ENCODE results near the gene MRPL36. TPM values are rescaled to one million over a fixed set of nuclear protein-coding genes. Genes with fewer than 3 reads are reported as not detected.

Gene MRPL36
- total and polyA plus RNA-seq, 2 of the 4 experiments (the other 2 are of a cell fraction): 85.9 to 103 TPM

GRCh38 chr5:1803192-1803591 is 3.6 kb upstream of the MRPL36 start:
- H2BK120ac ChIP-seq (ENCODE audit: low read depth, low read length): no peak overlapping the region
- H3K14ac ChIP-seq (replicated peaks; ENCODE audit: low read depth, low read length): no peak overlapping the region
- no peak overlapping the region for H3K4me3 ChIP-seq (ENCODE audit: insufficient read depth, low read depth, low read length)
- BruUV-seq (replicated peaks): no TSS peak
- no peak for DNase-seq
- no peak overlapping the region for H3K9ac ChIP-seq (ENCODE audit: low read depth, low read length)
- WGBS, 2 experiments (ENCODE audit: extremely low coverage in 2 of 2, insufficient read length in 1 of 2): no CpG with 5 or more reads among the region's 1 CpG
- ChIA-PET CTCF (no interaction called here), POLR2A (ENCODE audit: unreplicated experiment) (interaction anchor here (0.6 kb wide), 1 partner anchor 32 kb away, joined by 3 read pairs; no protein-coding TSS in a partner anchor)
- no peak overlapping the region for H3K18ac ChIP-seq (ENCODE audit: low read depth, low read length)
- intact Hi-C loops (cut with micrococcal nuclease) (no loop called here), dilution Hi-C loops (cut with HindIII; ENCODE audit: low sequenced_read_pairs, unreplicated experiment) (no loop called here), in situ Hi-C loops (cut with MboI; ENCODE audit: low sequenced_read_pairs) (no loop called here)
- no peak overlapping the region for H2BK20ac ChIP-seq (ENCODE audit: low read depth, low read length)
- no peak overlapping the region for H2AFZ ChIP-seq (replicated peaks; ENCODE audit: low read length, poor library complexity)
- no peak overlapping the region for H3K23ac ChIP-seq (ENCODE audit: low read depth, low read length)
- peaks cover 47% of the 10 kb centered on the region for H3K36me3 ChIP-seq (ENCODE audit: control insufficient read depth, insufficient read depth, low read length)
- H3K79me1 ChIP-seq (ENCODE audit: low read depth in 1 of 2, low read length in 2 of 2): peaks cover 49 to 75% of the 10 kb centered on the region in 2 experiments
- 0 out of 2 replicates have a peak, but pooled peaks cover 5% of the 10 kb centered on the region for H4K20me1 ChIP-seq (ENCODE audit: insufficient read depth, low read length)
- H4K91ac ChIP-seq (ENCODE audit: insufficient read depth, low read depth, low read length): no peak overlapping the region
- no peak overlapping the region for H4K8ac ChIP-seq (ENCODE audit: low read depth in 2 of 2, low read length in 2 of 2)
- no peak overlapping the region for H3K27ac ChIP-seq (ENCODE audit: insufficient read depth, low read length)
- H2AK5ac ChIP-seq (ENCODE audit: low read depth, low read length): no peak overlapping the region
- H3K56ac ChIP-seq (ENCODE audit: extremely low read depth, insufficient read depth, low read length): no peak overlapping the region
- ATAC-seq (ENCODE audit: low read depth): no peak
- no peaks in the 10 kb centered on the region for H3K9me1 ChIP-seq (ENCODE audit: insufficient read depth, low read length)
- H3K4ac ChIP-seq (ENCODE audit: low read depth, low read length): no peak overlapping the region
- H3K4me1 ChIP-seq (ENCODE audit: control insufficient read depth, insufficient read depth, low read length): peaks cover 9% of the 10 kb centered on the region
- TF ChIP-seq RAD21 (IDR thresholded peaks at IDR 0.05; ENCODE audit: low read length) (no peak), CTCF (conservative IDR thresholded peaks at IDR 0.05; ENCODE audit: low read depth, low read length) (no peak), FOS (IDR thresholded peaks at IDR 0.05; ENCODE audit: low read depth, low read length) (no peak), CEBPB (IDR thresholded peaks at IDR 0.05; ENCODE audit: low read depth, low read length) (no peak), RCOR1 (IDR thresholded peaks at IDR 0.05; ENCODE audit: insufficient replicate concordance, low read length) (no peak), POLR2A (IDR thresholded peaks at IDR 0.05; ENCODE audit: low read depth, low read length) (no peak), USF2 (IDR thresholded peaks at IDR 0.05; ENCODE audit: low read depth, low read length) (no peak), BHLHE40 (IDR thresholded peaks at IDR 0.05; ENCODE audit: low read depth, low read length) (no peak), SMC3 (IDR thresholded peaks at IDR 0.05; ENCODE audit: low read depth, low read length) (no peak), CHD1 (IDR thresholded peaks at IDR 0.05; ENCODE audit: low read depth, low read length) (no peak), MAFK (IDR thresholded peaks at IDR 0.05; ENCODE audit: low read depth, low read length) (no peak), ELK1 (IDR thresholded peaks at IDR 0.05; ENCODE audit: borderline replicate concordance, low read depth, low read length) (no peak)
- no peak overlapping the region for H2BK5ac ChIP-seq (ENCODE audit: low read depth, low read length, poor library complexity, severe bottlenecking)
- no peak overlapping the region for H4K5ac ChIP-seq (ENCODE audit: low read depth, low read length)
- no peak overlapping the region for H2AK9ac ChIP-seq (replicated peaks; ENCODE audit: low read depth, low read length, poor library complexity)
- H3K4me2 ChIP-seq (ENCODE audit: low read depth, low read length): no peak overlapping the region
- H3K27me3 ChIP-seq (ENCODE audit: control insufficient read depth, insufficient read depth, low read length): no peaks in the 10 kb centered on the region
- no peaks in the 10 kb centered on the region for H3K9me3 ChIP-seq (ENCODE audit: control insufficient read depth, insufficient read depth, low read length)
- H2BK15ac ChIP-seq (ENCODE audit: low read depth, low read length): no peak overlapping the region

All from IMR-90 (cell line).